Daoy (cell line): Measurements from ENCODE around the gene TCEANC. TPM values are rescaled to one million over a fixed set of nuclear protein-coding genes. Genes with fewer than 3 reads are reported as not detected.
A peak's percentile ranks its signal among the peaks of the same experiment; 100 is the strongest.
"Not testable (repeated sequence)": the region's sequence is repeated elsewhere in the genome, so short reads cannot be mapped to it uniquely, and the experiment has no call there.

Experiments used
- DNase-seq: peaks from one replicate; pipeline ENCODE4 v3.0.0-alpha.2; 2015; ENCODE audit warnings: low read depth
- total RNA-seq: library from RNA; depleted of rRNA; stranded (reverse); fragments of >200 nt; shearing (Covaris generic); gene quantifications from 2 replicates; pipeline ENCODE4 v1.2.3, GENCODE V29; 2014; rRNA removed

The TCEANC gene
- total RNA-seq: 0.57 and 2.2 TPM in 2 replicates

GRCh38 chrX:13652850-13653693 is at the start of gene TCEANC:
TSS of gene TCEANC (plus strand) at chrX:13653141. CDS start at chrX:13662509, 9,368 bp downstream.
- peak; percentile 97 for DNase-seq

GRCh38 chrX:13605611-13606010 is 47.3 kb upstream of the TCEANC start:
- no peak for DNase-seq

- no peak for DNase-seq
Observed at GRCh38 chrX:13607331-13607995, 45.5 kb upstream of the TCEANC start.

GRCh38 chrX:13607996-13608365 is 45.0 kb upstream of the TCEANC start:
- no peak for DNase-seq

GRCh38 chrX:13614154-13614553 is 38.8 kb upstream of the TCEANC start:
- DNase-seq: no peak

- DNase-seq: no peak
Observed at GRCh38 chrX:13620207-13620606, 32.7 kb upstream of the TCEANC start.

GRCh38 chrX:13622401-13622964 is 30.5 kb upstream of the TCEANC start:
- DNase-seq: no peak

GRCh38 chrX:13627306-13627705 is 25.6 kb upstream of the TCEANC start:
- DNase-seq: no peak

- DNase-seq: not testable (repeated sequence)
Observed at GRCh38 chrX:13637224-13637623, 15.7 kb upstream of the TCEANC start.

GRCh38 chrX:13638021-13638420 is 14.9 kb upstream of the TCEANC start:
- DNase-seq: no peak

- no peak for DNase-seq
Observed at GRCh38 chrX:13638826-13639225, 14.1 kb upstream of the TCEANC start.

GRCh38 chrX:13641684-13642083 is 11.3 kb upstream of the TCEANC start:
- not testable (repeated sequence) for DNase-seq

GRCh38 chrX:13645464-13646153 is 7.3 kb upstream of the TCEANC start:
- no peak for DNase-seq

- DNase-seq: peak; percentile 39
Observed at GRCh38 chrX:13646154-13646549, 6.8 kb upstream of the TCEANC start.

GRCh38 chrX:13647709-13648212 is 5.2 kb upstream of the TCEANC start:
- peak; percentile 59 for DNase-seq

GRCh38 chrX:13648336-13648735 is 4.6 kb upstream of the TCEANC start:
- not testable (repeated sequence) for DNase-seq

- DNase-seq: no peak
Observed at GRCh38 chrX:13649838-13650237, 3.1 kb upstream of the TCEANC start.

GRCh38 chrX:13650318-13650717 is 2.6 kb upstream of the TCEANC start:
- no peak for DNase-seq

- no peak for DNase-seq
Observed at GRCh38 chrX:13651150-13651549, 1.8 kb upstream of the TCEANC start.

- peak; percentile 70 for DNase-seq
Observed at GRCh38 chrX:13652287-13652793, 601 bp upstream of the TCEANC start.

GRCh38 chrX:13654116-13654515 is 1.2 kb downstream of the TCEANC start:
- DNase-seq: no peak

GRCh38 chrX:13655674-13656073 is 2.7 kb downstream of the TCEANC start:
- no peak for DNase-seq
